ENCODE data around the gene ADCK2.

DNA sequence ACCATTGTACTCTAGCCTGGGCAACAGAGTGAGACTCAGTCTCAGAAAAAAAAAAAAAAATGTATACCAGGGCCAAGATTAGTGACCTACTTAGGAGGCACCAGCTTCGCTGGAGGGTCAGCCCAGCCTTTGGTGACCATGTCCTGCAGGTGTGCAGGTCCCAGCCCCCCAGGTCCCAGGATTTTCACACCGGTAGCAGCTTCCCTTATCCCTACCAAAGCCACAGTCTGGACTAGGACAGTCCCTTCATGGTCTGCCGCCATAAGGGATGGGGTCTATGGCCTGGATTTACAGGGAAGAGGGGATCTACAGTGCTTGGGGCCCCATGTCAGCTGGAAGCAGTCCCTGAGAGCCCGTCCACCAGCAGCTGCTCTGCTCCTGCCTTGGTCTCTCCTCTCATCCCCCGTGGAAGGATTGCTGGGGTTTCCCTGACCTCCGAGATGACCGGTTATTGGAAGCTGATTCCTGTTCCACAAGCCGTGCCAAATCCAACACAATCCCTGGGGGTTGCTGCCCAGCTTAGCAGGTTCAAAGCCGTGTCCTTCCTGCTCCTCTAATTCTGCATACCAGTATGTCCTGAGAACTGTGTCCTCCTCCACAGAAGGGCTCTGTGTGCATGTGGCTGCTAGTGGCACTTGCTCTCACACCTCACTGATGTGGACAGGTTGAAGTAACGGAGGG, 12.8 kb downstream of the ADCK2 start:
- TF ChIP-seq POU5F1 (IDR thresholded peaks at IDR 0.05; ENCODE audit: borderline replicate concordance, low read depth, low read length, partially characterized antibody) (no peak), FOXM1 (IDR thresholded peaks at IDR 0.05; ENCODE audit: low read depth) (no peak), FOXM1 (CRISPR knock-in tag; IDR thresholded peaks at IDR 0.05; ENCODE audit: low read depth) (no peak), SP2 (IDR thresholded peaks at IDR 0.05; ENCODE audit: extremely low read depth, low read depth, low read length, poor library complexity, severe bottlenecking) (no peak), ZNF79 (CRISPR knock-in tag; IDR thresholded peaks at IDR 0.05; ENCODE audit: low read depth) (no peak), ZNF143 (CRISPR knock-in tag; IDR thresholded peaks at IDR 0.05) (no peak)
